ENCODE data around the gene BCAR3. TPM values are rescaled to one million over a fixed set of nuclear protein-coding genes. Genes with fewer than 3 reads are reported as not detected.

Gene BCAR3
- total and polyA plus RNA-seq, 8 donors = 15.5 to 26.0 (median 18.9) TPM

DNA sequence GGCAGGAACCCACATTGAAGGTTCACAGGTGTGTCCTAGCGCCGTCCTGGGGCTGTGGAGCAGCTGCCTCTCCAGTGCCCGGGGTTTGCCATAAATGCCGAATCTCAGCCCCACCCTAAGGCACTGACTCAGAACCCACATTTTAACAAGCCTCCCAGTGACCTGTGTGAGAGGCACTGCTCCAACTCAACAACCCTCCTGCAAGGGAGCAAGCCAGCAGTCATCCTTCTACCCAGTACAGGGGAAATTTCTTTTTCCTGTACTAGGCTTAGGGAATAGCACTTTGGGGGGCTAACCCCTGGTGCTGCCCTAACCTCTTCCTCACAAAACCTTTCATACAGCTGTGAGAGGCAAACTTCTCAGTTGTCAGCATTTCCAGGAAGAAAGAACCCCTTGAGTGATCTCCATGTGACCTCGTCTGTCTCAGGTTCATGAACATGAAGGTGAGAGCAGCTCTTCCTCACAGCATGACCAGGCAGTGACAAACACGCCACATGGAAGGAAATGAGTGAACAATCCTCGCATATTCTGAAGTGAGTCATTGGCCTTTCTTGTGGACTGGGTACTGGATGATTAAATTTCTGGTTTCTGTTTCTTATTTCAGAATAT lies 11.4 kb upstream of the BCAR3 start:
- Histone ChIP-seq H3K27ac (peak overlapping the region in 1 of 2 donors; percentile 61), H3K4me1 (peaks cover 8 to 30% of the 10 kb centered on the region in 2 donors), H3K4me3 (no peak overlapping the region), H3K27me3 (no peaks in the 10 kb centered on the region), H3K36me3 (no peaks in the 10 kb centered on the region), H3K9me3 (no peaks in the 10 kb centered on the region)
- TF ChIP-seq, protein P1, sequence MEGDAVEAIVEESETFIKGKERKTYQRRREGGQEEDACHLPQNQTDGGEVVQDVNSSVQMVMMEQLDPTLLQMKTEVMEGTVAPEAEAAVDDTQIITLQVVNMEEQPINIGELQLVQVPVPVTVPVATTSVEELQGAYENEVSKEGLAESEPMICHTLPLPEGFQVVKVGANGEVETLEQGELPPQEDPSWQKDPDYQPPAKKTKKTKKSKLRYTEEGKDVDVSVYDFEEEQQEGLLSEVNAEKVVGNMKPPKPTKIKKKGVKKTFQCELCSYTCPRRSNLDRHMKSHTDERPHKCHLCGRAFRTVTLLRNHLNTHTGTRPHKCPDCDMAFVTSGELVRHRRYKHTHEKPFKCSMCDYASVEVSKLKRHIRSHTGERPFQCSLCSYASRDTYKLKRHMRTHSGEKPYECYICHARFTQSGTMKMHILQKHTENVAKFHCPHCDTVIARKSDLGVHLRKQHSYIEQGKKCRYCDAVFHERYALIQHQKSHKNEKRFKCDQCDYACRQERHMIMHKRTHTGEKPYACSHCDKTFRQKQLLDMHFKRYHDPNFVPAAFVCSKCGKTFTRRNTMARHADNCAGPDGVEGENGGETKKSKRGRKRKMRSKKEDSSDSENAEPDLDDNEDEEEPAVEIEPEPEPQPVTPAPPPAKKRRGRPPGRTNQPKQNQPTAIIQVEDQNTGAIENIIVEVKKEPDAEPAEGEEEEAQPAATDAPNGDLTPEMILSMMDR (IDR thresholded peaks at IDR 0.05) = no peak
- ATAC-seq (peak; percentile 88), DNase-seq (peak in 1 of 4 donors; percentile 61)
- intact Hi-C loops (cut with DNase I) = no loop called here

DNA sequence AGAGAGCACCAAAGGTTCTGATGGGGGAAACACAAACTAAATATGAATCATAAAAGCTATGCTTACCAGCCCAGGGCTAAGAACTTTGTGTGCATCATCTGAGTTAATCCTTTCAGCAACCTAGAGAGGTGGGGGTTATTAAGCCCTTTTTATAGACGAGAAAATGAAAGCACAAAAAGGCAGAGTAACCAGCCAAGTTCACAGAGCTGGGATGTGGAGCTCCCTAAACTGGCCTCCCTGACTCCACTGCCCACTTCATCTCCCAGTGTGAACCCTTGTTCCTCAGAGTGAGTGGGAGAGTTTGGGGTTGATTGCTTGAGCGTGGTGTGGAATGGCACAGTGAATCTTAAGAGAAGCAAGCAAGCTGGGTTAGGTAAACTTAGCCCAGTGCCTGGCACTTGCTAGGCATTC lies 10.8 kb upstream of the BCAR3 start:
- H3K4me1 ChIP-seq = peaks cover 8 to 30% of the 10 kb centered on the region in 2 donors
- peak; percentile 43 for ATAC-seq
- TF ChIP-seq, protein P1 (IDR thresholded peaks at IDR 0.05) = no peak
- H3K36me3 ChIP-seq = no peaks in the 10 kb centered on the region
- peak overlapping the region in 1 of 2 donors; percentile 61 for H3K27ac ChIP-seq
- H3K27me3 ChIP-seq = no peaks in the 10 kb centered on the region
- no peak overlapping the region for H3K4me3 ChIP-seq
- no peaks in the 10 kb centered on the region for H3K9me3 ChIP-seq
- intact Hi-C loops (cut with DNase I) = no loop called here
- no peak for DNase-seq

- H3K36me3 ChIP-seq = no peaks in the 10 kb centered on the region
- ATAC-seq = no peak
- H3K4me3 ChIP-seq = no peak overlapping the region
- no peaks in the 10 kb centered on the region for H3K27me3 ChIP-seq
- no peak for DNase-seq
- TF ChIP-seq, protein P1 (IDR thresholded peaks at IDR 0.05) = no peak
- intact Hi-C loops (cut with DNase I) = no loop called here
- H3K4me1 ChIP-seq = peaks cover 8 to 30% of the 10 kb centered on the region in 2 donors
- H3K27ac ChIP-seq = peak overlapping the region in 1 of 2 donors; percentile 61
- H3K9me3 ChIP-seq = no peaks in the 10 kb centered on the region
These were observed 10.4 kb upstream of the BCAR3 start for GRCh38 chr1:93692026-93692425.

DNA sequence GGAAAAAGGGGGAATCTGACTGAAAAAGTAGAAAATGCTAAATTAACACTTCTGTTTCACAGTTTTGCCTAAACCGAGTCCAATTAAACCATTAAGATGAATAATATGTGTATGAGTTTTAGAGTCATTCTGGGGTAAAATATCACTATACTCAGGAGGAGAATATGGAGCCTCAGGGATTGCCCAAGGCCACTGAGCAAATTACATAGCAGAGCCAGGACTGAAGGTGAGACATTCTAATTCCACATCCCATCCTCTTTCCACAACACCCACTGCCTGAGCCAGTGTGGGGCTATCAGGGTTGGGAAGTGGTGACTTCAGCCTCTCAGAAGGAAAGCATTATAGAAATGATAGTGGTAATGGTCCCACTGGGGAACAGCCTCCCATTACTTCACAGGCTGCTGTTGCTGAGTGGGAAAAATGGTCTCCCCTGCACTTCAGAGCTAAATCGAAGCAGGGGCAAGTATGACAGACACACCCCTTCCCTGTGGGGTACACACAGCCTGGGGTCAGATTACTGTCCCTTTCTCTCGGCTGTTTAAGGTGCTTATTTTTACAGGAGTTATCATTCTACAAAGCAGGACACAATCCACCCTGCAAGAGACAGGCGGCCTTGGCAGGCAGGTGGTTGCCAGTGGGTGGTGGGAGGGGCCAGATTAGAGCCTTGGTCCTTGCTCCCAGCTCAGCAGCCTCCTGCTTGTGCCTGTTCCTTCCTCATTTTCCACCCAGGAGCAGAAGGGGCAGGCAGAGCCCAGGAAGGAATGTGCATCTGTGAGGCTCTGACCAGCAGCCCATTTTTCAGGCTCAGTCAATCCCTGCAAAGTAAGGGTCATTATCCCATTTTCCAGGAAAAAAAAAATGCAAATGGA lies 9.5 kb upstream of the BCAR3 start:
- intact Hi-C loops (cut with DNase I) = no loop called here
- Histone ChIP-seq H3K27ac (no peak overlapping the region), H3K36me3 (no peaks in the 10 kb centered on the region), H3K9me3 (no peaks in the 10 kb centered on the region), H3K4me3 (no peak overlapping the region), H3K27me3 (no peaks in the 10 kb centered on the region), H3K4me1 (peaks cover 8 to 30% of the 10 kb centered on the region in 2 donors)
- TF ChIP-seq, protein P1 (IDR thresholded peaks at IDR 0.05) = no peak
- ATAC-seq (no peak), DNase-seq (no peak)

GRCh38 chr1:93690341-93690740 lies 8.7 kb upstream of the BCAR3 start:
- Histone ChIP-seq H3K4me3 (no peak overlapping the region), H3K36me3 (no peaks in the 10 kb centered on the region), H3K27ac (no peak overlapping the region), H3K4me1 (peaks cover 8 to 30% of the 10 kb centered on the region in 2 donors), H3K27me3 (no peaks in the 10 kb centered on the region), H3K9me3 (no peaks in the 10 kb centered on the region)
- ATAC-seq (no peak), DNase-seq (no peak)
- intact Hi-C loops (cut with DNase I) = no loop called here
- TF ChIP-seq, protein P1 (IDR thresholded peaks at IDR 0.05) = no peak
